ENCODE measurements around the gene PRKN.

PRKN gene

DNA sequence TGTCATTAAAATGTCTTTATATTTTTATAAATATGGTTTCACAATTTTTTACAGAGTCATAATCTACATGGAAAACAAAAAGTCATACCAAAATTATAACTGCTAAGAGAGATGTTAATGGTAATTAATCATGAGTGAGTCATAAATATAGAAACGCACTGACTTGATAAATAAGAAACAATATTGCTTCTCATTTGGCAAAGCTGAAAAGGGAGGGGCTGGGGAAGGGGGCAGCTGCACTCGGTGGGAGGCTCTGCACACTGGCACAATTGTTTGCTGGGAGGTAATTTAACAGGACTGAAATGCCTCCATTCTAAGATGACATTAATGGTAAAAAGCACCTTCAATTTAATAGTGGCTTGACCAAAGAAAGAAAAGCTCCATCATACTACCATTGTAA is 1320.5 kb downstream of the PRKN start:
- Histone ChIP-seq H3K27ac (replicated peaks) (no peak overlapping the region), H3K27me3 (ENCODE audit: insufficient read depth, poor library complexity, severe bottlenecking) (no peaks in the 10 kb centered on the region), H3K4me3 (replicated peaks; ENCODE audit: insufficient read depth, low read length) (no peak overlapping the region)
- TF ChIP-seq SPI1 (IDR thresholded peaks at IDR 0.05; ENCODE audit: borderline replicate concordance, low read depth), result no peak
- TF ChIP-seq POLR2AphosphoS5 (IDR thresholded peaks at IDR 0.05; ENCODE audit: low read depth), result no peak
- TF ChIP-seq, protein P1, sequence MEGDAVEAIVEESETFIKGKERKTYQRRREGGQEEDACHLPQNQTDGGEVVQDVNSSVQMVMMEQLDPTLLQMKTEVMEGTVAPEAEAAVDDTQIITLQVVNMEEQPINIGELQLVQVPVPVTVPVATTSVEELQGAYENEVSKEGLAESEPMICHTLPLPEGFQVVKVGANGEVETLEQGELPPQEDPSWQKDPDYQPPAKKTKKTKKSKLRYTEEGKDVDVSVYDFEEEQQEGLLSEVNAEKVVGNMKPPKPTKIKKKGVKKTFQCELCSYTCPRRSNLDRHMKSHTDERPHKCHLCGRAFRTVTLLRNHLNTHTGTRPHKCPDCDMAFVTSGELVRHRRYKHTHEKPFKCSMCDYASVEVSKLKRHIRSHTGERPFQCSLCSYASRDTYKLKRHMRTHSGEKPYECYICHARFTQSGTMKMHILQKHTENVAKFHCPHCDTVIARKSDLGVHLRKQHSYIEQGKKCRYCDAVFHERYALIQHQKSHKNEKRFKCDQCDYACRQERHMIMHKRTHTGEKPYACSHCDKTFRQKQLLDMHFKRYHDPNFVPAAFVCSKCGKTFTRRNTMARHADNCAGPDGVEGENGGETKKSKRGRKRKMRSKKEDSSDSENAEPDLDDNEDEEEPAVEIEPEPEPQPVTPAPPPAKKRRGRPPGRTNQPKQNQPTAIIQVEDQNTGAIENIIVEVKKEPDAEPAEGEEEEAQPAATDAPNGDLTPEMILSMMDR (IDR thresholded peaks at IDR 0.05; ENCODE audit: insufficient read depth, low read length), result no peak
- TF ChIP-seq, protein P2, sequence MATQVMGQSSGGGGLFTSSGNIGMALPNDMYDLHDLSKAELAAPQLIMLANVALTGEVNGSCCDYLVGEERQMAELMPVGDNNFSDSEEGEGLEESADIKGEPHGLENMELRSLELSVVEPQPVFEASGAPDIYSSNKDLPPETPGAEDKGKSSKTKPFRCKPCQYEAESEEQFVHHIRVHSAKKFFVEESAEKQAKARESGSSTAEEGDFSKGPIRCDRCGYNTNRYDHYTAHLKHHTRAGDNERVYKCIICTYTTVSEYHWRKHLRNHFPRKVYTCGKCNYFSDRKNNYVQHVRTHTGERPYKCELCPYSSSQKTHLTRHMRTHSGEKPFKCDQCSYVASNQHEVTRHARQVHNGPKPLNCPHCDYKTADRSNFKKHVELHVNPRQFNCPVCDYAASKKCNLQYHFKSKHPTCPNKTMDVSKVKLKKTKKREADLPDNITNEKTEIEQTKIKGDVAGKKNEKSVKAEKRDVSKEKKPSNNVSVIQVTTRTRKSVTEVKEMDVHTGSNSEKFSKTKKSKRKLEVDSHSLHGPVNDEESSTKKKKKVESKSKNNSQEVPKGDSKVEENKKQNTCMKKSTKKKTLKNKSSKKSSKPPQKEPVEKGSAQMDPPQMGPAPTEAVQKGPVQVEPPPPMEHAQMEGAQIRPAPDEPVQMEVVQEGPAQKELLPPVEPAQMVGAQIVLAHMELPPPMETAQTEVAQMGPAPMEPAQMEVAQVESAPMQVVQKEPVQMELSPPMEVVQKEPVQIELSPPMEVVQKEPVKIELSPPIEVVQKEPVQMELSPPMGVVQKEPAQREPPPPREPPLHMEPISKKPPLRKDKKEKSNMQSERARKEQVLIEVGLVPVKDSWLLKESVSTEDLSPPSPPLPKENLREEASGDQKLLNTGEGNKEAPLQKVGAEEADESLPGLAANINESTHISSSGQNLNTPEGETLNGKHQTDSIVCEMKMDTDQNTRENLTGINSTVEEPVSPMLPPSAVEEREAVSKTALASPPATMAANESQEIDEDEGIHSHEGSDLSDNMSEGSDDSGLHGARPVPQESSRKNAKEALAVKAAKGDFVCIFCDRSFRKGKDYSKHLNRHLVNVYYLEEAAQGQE (IDR thresholded peaks at IDR 0.05; ENCODE audit: insufficient replicate concordance, low read depth), result no peak
- no peak for TF ChIP-seq GABPA (IDR thresholded peaks at IDR 0.05; ENCODE audit: low read depth)
- DNase-seq (ENCODE audit: low read depth in 1 of 2, low spot score in 1 of 2), result no peak

GRCh38 chr6:161406646-161407045 is 1320.9 kb downstream of the PRKN start:
- no peak for DNase-seq (ENCODE audit: low read depth in 1 of 2, low spot score in 1 of 2)

DNA sequence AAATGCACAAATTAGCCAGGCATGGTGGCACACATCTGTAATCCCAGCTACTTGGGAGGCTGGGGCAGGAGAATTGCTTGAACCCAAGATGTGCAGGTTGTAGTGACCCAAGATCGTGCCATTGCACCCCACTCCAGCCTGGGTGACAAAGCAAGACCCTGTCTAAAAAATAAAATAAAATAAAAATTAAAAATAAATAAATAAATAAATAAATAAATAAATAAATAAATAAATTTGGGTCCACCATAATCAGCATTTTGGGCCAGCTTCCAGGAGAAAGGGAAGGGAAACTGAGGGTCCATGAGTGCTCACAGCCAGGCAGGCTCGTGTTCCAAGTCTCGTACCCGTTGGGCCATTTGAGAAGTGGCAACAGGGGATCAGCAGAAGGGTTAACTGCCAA is 1322.1 kb downstream of the PRKN start:
- TF ChIP-seq SPI1 (IDR thresholded peaks at IDR 0.05; ENCODE audit: borderline replicate concordance, low read depth) (no peak), POLR2AphosphoS5 (IDR thresholded peaks at IDR 0.05; ENCODE audit: low read depth) (no peak), GABPA (IDR thresholded peaks at IDR 0.05; ENCODE audit: low read depth) (no peak)
- TF ChIP-seq, protein P2 (IDR thresholded peaks at IDR 0.05; ENCODE audit: insufficient replicate concordance, low read depth), result no peak
- TF ChIP-seq, protein P1 (IDR thresholded peaks at IDR 0.05; ENCODE audit: insufficient read depth, low read length), result no peak
- DNase-seq (ENCODE audit: low read depth in 1 of 2, low spot score in 1 of 2), result no peak
- Histone ChIP-seq H3K4me3 (replicated peaks; ENCODE audit: insufficient read depth, low read length) (no peak overlapping the region), H3K27ac (replicated peaks) (no peak overlapping the region), H3K27me3 (ENCODE audit: insufficient read depth, poor library complexity, severe bottlenecking) (no peaks in the 10 kb centered on the region)

More at GRCh38 chr6:161406646-161407045, 1320.9 kb downstream of the PRKN start:
- Histone ChIP-seq H3K27me3 (ENCODE audit: insufficient read depth, poor library complexity, severe bottlenecking) (no peaks in the 10 kb centered on the region), H3K27ac (replicated peaks) (no peak overlapping the region), H3K4me3 (replicated peaks; ENCODE audit: insufficient read depth, low read length) (no peak overlapping the region)
- TF ChIP-seq SPI1 (IDR thresholded peaks at IDR 0.05; ENCODE audit: borderline replicate concordance, low read depth) (no peak), POLR2AphosphoS5 (IDR thresholded peaks at IDR 0.05; ENCODE audit: low read depth) (no peak), GABPA (IDR thresholded peaks at IDR 0.05; ENCODE audit: low read depth) (no peak)
- TF ChIP-seq, protein P1 (IDR thresholded peaks at IDR 0.05; ENCODE audit: insufficient read depth, low read length), result no peak
- TF ChIP-seq, protein P2 (IDR thresholded peaks at IDR 0.05; ENCODE audit: insufficient replicate concordance, low read depth), result no peak
